Neuronal stem cell (in vitro differentiated cells): ENCODE results near the gene SLC2A10.

ENCODE experiments used
- DNase-seq: peaks from one replicate; pipeline ENCODE4 v3.0.0-alpha.2; 2013; ENCODE audit warnings: low spot score
- H2AFZ ChIP-seq: one replicate; pipeline ENCODE4 v1.6.1; 2013; ENCODE audit warnings: mild to moderate bottlenecking, low read length, inconsistent platforms
- H2AK5ac ChIP-seq: 2 replicates; pipeline ENCODE4 v1.6.1; 2013; ENCODE audit warnings: low read depth, mild to moderate bottlenecking, inconsistent platforms, low read length, moderate library complexity, mixed read lengths
- H2BK120ac ChIP-seq: 2 replicates; pipeline ENCODE4 v1.6.1; 2013; ENCODE audit warnings: low read depth, mild to moderate bottlenecking, inconsistent platforms, low read length, moderate library complexity, mixed read lengths
- H2BK12ac ChIP-seq: one replicate; pipeline ENCODE4 v1.6.1; 2013; ENCODE audit warnings: low read length, inconsistent platforms
- H2BK15ac ChIP-seq: 2 replicates; pipeline ENCODE4 v1.6.1; 2013; ENCODE audit warnings: mild to moderate bottlenecking, low read length, inconsistent platforms, mixed read lengths
- H2BK5ac ChIP-seq: one replicate; pipeline ENCODE4 v1.6.1; 2013; ENCODE audit warnings: inconsistent platforms, mild to moderate bottlenecking, low read length, moderate library complexity
- H3K14ac ChIP-seq: one replicate; pipeline ENCODE4 v1.6.1; 2013; ENCODE audit warnings: low read length, inconsistent platforms
- H3K18ac ChIP-seq: 2 replicates; pipeline ENCODE4 v1.6.1; 2013; ENCODE audit warnings: low read length, inconsistent platforms
- H3K23ac ChIP-seq: 2 replicates; pipeline ENCODE4 v1.6.1; 2013; ENCODE audit warnings: low read depth, mild to moderate bottlenecking, mixed read lengths, low read length, inconsistent platforms; ENCODE audit not compliant: poor library complexity
- H3K27ac ChIP-seq: replicated peaks from 3 replicates; pipeline ENCODE4 v1.5.1; 2013; ENCODE audit warnings: low read length, inconsistent platforms
- H3K27me3 ChIP-seq, 3 experiments: 2 replicates each; pipeline ENCODE4 v1.6.1; 2013; ENCODE audit warnings: low read length in 3 of 3, mild to moderate bottlenecking in 2 of 3, inconsistent platforms in 1 of 3, low read depth in 1 of 3, mixed read lengths in 1 of 3, moderate library complexity in 1 of 3; ENCODE audit not compliant: control insufficient read depth in 3 of 3, insufficient read depth in 3 of 3
- H3K36me3 ChIP-seq, 2 donors: replicated peaks in 1 of 2; 2 replicates each; pipeline ENCODE4 v1.6.1; 2013; ENCODE audit warnings: low read length in 2 of 2; ENCODE audit not compliant: control insufficient read depth in 2 of 2, insufficient read depth in 2 of 2
- H3K4ac ChIP-seq: 2 replicates; pipeline ENCODE4 v1.6.1; 2013; ENCODE audit warnings: inconsistent platforms, mild to moderate bottlenecking, low read length, moderate library complexity
- H3K4me1 ChIP-seq, 2 donors: 1 replicate in 1 of 2; 2 replicates in 1 of 2; pipeline ENCODE4 v1.6.1; 2013; ENCODE audit warnings: low read length in 2 of 2, low read depth in 1 of 2; ENCODE audit not compliant: control insufficient read depth in 2 of 2, insufficient read depth in 1 of 2
- H3K4me2 ChIP-seq: one replicate; pipeline ENCODE4 v1.6.1; 2013; ENCODE audit warnings: mild to moderate bottlenecking, low read length, inconsistent platforms; ENCODE audit not compliant: insufficient read depth, poor library complexity, severe bottlenecking
- H3K4me3 ChIP-seq, 2 donors: 2 replicates each; pipeline ENCODE4 v1.5.1; 2013; ENCODE audit warnings: low read length in 2 of 2, mild to moderate bottlenecking in 2 of 2, inconsistent platforms in 1 of 2, moderate library complexity in 1 of 2
- H3K79me1 ChIP-seq: one replicate; pipeline ENCODE4 v1.6.1; 2013; ENCODE audit warnings: low read depth, mild to moderate bottlenecking, inconsistent platforms, low read length, moderate library complexity
- H3K9ac ChIP-seq: one replicate; pipeline ENCODE4 v1.6.1; 2013; ENCODE audit warnings: mild to moderate bottlenecking, low read depth, low read length, inconsistent platforms; ENCODE audit not compliant: poor library complexity
- H3K9me3 ChIP-seq, 2 donors: replicated peaks in 1 of 2; 2 replicates each; pipeline versions ENCODE3 to v1.6.1; 2013; ENCODE audit warnings: low read length in 2 of 2, mild to moderate bottlenecking in 2 of 2, inconsistent platforms in 1 of 2, low read depth in 1 of 2, mixed read lengths in 1 of 2, moderate library complexity in 1 of 2; ENCODE audit not compliant: control insufficient read depth in 2 of 2, insufficient read depth in 1 of 2
- H4K8ac ChIP-seq: one replicate; pipeline ENCODE4 v1.6.1; 2013; ENCODE audit warnings: low read depth, mild to moderate bottlenecking, inconsistent platforms, low read length, moderate library complexity
- H4K91ac ChIP-seq: one replicate; pipeline ENCODE4 v1.6.1; 2013; ENCODE audit warnings: low read length, low read depth, mild to moderate bottlenecking, inconsistent platforms; ENCODE audit not compliant: poor library complexity
- WGBS, 2 donors: extraction: QIAGEN DNeasy Blood & Tissue Kit; methylation state at CpG; one replicate each; pipeline ENCODE4 v1.1.7; 2013; ENCODE audit warnings: missing lambda C conversion rate in 2 of 2, mixed read lengths in 1 of 2; ENCODE audit not compliant: insufficient read length in 2 of 2, insufficient replicate concordance in 1 of 2; ENCODE audit errors: extremely low coverage in 2 of 2; 5-methylcytosine and 5-hydroxymethylcytosine counted together

SLC2A10 gene

DNA sequence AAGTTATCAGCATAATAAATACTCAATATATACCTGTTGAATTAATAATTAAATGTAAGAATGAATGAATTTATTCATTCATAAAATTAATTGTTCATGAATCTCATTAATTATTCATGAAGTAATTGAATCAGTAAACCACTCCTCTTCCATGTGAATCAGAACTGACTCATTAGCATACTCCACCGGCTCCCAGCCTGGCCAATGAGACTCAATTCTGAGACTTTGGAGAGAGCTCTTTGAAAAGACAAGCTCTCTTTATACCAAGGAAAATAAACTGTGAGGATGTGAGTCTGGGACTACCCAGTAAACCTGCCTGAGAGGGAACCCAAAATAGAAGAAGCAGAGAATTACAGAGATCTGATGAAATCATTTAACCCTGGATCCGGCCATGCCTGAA lies 8.4 kb upstream of the SLC2A10 start:
- Histone ChIP-seq H3K18ac (no peak overlapping the region), H3K4me3 (no peak overlapping the region), H2BK15ac (no peak overlapping the region), H3K27me3 (no peaks in the 10 kb centered on the region), H3K23ac (no peak overlapping the region), H3K9ac (no peak overlapping the region), H3K4ac (no peak overlapping the region), H3K4me1 (peaks cover 6 to 20% of the 10 kb centered on the region in 2 donors), H2BK120ac (no peak overlapping the region), H3K27ac (no peak overlapping the region), H2BK12ac (no peak overlapping the region), H3K9me3 (peaks cover 1 to 5% of the 10 kb centered on the region in 2 donors), H2BK5ac (no peak overlapping the region), H2AK5ac (no peak overlapping the region), H4K91ac (no peak overlapping the region), H3K4me2 (no peak overlapping the region), H2AFZ (no peak overlapping the region), H4K8ac (no peak overlapping the region), H3K14ac (no peak overlapping the region), H3K79me1 (no peaks in the 10 kb centered on the region), H3K36me3 (no peaks in the 10 kb centered on the region)
- DNase-seq, result no peak
- no CpG with 5 or more reads among the region's 2 CpGs for WGBS, 2 donors

DNA sequence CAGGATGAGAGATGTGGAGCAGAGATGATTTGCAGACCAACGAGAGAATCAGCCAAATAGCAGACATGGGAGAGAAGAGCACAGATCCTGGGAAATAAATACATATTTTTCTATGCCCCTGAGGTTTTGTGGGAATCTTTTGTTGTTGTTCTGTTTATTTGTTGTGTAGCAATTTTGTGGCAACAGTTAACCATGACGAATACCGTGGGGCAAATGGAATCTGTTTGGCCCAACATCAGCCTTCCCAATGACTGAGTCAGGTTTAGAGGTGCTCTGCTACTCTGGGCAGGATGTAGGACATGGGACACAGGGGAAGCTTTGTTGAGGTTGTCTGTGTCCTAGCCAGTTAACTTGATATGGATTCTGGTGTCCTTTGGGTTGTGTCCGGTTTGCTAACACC lies 7.9 kb upstream of the SLC2A10 start:
- H2AFZ ChIP-seq, result no peak overlapping the region
- H3K9ac ChIP-seq, result no peak overlapping the region
- H3K4ac ChIP-seq, result no peak overlapping the region
- no peak overlapping the region for H2BK15ac ChIP-seq
- no peak overlapping the region for H2AK5ac ChIP-seq
- no peak overlapping the region for H3K4me3 ChIP-seq
- H2BK5ac ChIP-seq, result no peak overlapping the region
- H3K79me1 ChIP-seq, result no peaks in the 10 kb centered on the region
- H4K91ac ChIP-seq, result no peak overlapping the region
- no peak overlapping the region for H3K14ac ChIP-seq
- peaks cover 5 to 16% of the 10 kb centered on the region in 2 donors for H3K4me1 ChIP-seq
- no peak for DNase-seq
- H3K27me3 ChIP-seq, result no peaks in the 10 kb centered on the region
- H2BK12ac ChIP-seq, result no peak overlapping the region
- H4K8ac ChIP-seq, result no peak overlapping the region
- WGBS, 2 donors, result no CpG with 5 or more reads among the region's 4 CpGs
- H2BK120ac ChIP-seq, result no peak overlapping the region
- H3K27ac ChIP-seq, result no peak overlapping the region
- no peak overlapping the region for H3K18ac ChIP-seq
- no peaks in the 10 kb centered on the region for H3K36me3 ChIP-seq
- no peak overlapping the region for H3K4me2 ChIP-seq
- no peak overlapping the region for H3K23ac ChIP-seq
- peaks cover 5 to 10% of the 10 kb centered on the region in 2 donors for H3K9me3 ChIP-seq

DNA sequence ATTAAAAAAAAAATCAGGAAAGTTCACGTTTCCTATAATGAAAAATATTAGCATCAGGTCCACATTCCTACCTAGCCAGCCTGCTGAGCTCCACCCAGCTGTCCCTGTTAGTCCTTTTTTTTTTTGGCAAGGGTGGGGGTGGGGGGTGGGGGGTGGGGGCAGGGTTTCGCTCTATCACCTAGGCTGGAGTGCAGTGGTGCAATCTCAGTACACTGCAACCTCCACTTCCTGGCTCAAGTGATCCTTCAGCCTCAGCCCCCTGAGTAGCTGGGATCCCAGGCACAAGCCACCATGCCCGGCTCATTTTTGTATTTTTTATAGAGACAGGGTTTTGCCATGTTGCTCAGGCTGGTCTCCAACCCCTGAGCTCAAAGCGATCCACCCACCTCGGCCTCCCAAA lies 7.5 kb upstream of the SLC2A10 start:
- Histone ChIP-seq H3K27me3 (no peaks in the 10 kb centered on the region), H3K23ac (no peak overlapping the region), H2AFZ (no peak overlapping the region), H3K18ac (no peak overlapping the region), H3K36me3 (no peaks in the 10 kb centered on the region), H3K14ac (no peak overlapping the region), H2BK120ac (no peak overlapping the region), H3K9ac (no peak overlapping the region), H2BK12ac (peak overlapping the region; percentile 26), H4K8ac (no peak overlapping the region), H3K79me1 (no peaks in the 10 kb centered on the region), H3K4me1 (peaks cover 5 to 11% of the 10 kb centered on the region in 2 donors), H4K91ac (no peak overlapping the region), H2AK5ac (no peak overlapping the region), H3K4me2 (no peak overlapping the region), H3K9me3 (peaks cover 5 to 15% of the 10 kb centered on the region in 2 donors), H3K4me3 (no peak overlapping the region), H2BK5ac (no peak overlapping the region), H3K27ac (no peak overlapping the region), H2BK15ac (no peak overlapping the region), H3K4ac (no peak overlapping the region)
- no CpG with 5 or more reads among the region's 5 CpGs for WGBS, 2 donors
- no peak for DNase-seq

DNA sequence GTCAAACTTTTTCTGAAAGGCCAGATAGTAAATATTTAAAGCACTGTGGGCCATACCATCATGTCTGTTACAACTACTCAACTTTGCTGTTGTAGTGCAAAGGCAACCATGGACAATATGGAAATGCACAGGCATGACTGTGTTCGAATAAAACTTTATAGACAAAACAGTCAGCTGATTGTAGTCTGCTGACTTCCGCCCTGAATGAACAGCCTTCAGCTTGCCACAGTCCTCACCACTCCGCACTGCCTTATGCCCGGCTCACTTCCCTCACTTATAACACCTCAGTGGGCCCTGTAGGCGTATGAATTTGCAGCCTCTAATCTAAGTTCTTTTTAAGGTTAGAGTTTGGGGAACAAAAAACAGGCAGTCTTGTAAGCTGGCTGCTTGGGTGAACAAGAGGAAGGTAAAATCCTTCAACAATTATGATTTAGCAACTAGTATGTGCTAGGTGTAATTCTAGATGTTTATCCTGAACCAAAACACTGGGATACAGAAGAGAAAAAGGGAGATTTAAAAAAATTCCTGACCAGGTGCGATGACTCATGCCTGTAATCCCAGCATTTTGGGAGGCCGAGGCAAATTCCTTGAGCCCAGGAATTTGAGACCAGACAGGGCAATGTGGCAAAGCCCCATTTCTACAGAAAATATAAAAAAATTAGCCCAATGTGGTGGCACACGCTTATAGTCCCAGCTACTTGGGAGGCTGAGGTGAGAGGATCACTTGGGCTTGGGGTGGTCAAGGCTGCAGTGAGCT lies 6.8 kb upstream of the SLC2A10 start:
- no peak overlapping the region for H3K4me2 ChIP-seq
- no peak overlapping the region for H4K8ac ChIP-seq
- H2BK120ac ChIP-seq, result no peak overlapping the region
- H3K79me1 ChIP-seq, result no peaks in the 10 kb centered on the region
- WGBS, 2 donors, result no CpG with 5 or more reads among the region's 8 CpGs
- no peak overlapping the region for H3K27ac ChIP-seq
- no peak overlapping the region for H2AK5ac ChIP-seq
- H3K9ac ChIP-seq, result no peak overlapping the region
- peaks cover 7 to 18% of the 10 kb centered on the region in 2 donors for H3K9me3 ChIP-seq
- H4K91ac ChIP-seq, result no peak overlapping the region
- no peak overlapping the region for H2BK5ac ChIP-seq
- no peak overlapping the region for H2AFZ ChIP-seq
- H3K4me3 ChIP-seq, result no peak overlapping the region
- no peaks in the 10 kb centered on the region for H3K27me3 ChIP-seq
- H3K4me1 ChIP-seq, result peaks cover 5 to 6% of the 10 kb centered on the region in 2 donors
- H3K4ac ChIP-seq, result no peak overlapping the region
- H3K23ac ChIP-seq, result no peak overlapping the region
- H3K14ac ChIP-seq, result no peak overlapping the region
- DNase-seq, result no peak
- H2BK15ac ChIP-seq, result no peak overlapping the region
- no peaks in the 10 kb centered on the region for H3K36me3 ChIP-seq
- H2BK12ac ChIP-seq, result peak overlapping the region; percentile 26
- H3K18ac ChIP-seq, result no peak overlapping the region
